ENCODE measurements around the gene FOXI1. TPM values are rescaled to one million over a fixed set of nuclear protein-coding genes. Genes with fewer than 3 reads are reported as not detected.

Gene FOXI1
- total and polyA plus RNA-seq, 11 donors = not detected

- peak in 3 of 4 donors; percentile 56 to 66 (median 62) for ATAC-seq
- peak; percentile 41 to 75 (median 62) for TF ChIP-seq CTCF (IDR thresholded peaks at IDR 0.05)
- no peak for TF ChIP-seq POLR2A (IDR thresholded peaks at IDR 0.05)
- Histone ChIP-seq H3K4me3 (no peak overlapping the region), H3K9me3 (peaks cover 0 to 9% (median 2%) of the 10 kb centered on the region in 12 donors), H3K4me1 (peaks cover 0 to 31% (median 0%) of the 10 kb centered on the region in 12 donors), H3K27me3 (no peaks in the 10 kb centered on the region), H3K27ac (no peak overlapping the region), H3K36me3 (no peaks in the 10 kb centered on the region)
- intact Hi-C loops (cut with DNase I) = loop anchor here (1.0 to 10.0 kb wide), 11 partner anchors 82 to 534 kb away; no protein-coding TSS in a partner anchor
- WGBS, 4 donors = 20 to 35% (median 33%) methylated on average over 12 to 13 of the region's 13 CpGs
- DNase-seq = peak; percentile 62 to 78 (median 70)
Measured at GRCh38 chr5:170100066-170100943, 5.4 kb upstream of the FOXI1 start.

DNA sequence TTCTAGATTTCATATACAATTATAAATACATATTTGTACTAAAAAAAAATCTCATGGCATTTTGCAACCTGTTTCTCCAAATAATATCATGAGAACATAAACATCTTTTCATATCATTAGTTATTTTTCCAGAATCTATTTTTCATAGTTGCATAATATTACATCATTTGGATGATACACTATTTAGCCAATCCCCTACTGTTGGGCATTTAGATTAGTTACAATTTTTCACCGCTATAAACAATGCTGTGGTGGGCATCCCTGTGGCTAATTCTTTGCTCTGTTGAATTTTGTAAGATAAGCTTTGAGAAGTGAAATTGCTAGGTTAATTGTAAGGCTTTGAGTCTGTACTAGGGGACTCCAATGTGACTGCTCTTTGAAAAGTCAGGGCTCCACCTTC, 2.2 kb upstream of the FOXI1 start:
- intact Hi-C loops (cut with DNase I) = loop anchor here in 6 of 10 donors (5.0 to 10.0 kb wide), 6 partner anchors 111 to 531 kb away; no protein-coding TSS in a partner anchor
- H3K4me3 ChIP-seq = no peak overlapping the region
- H3K4me1 ChIP-seq = peaks cover 0 to 4% (median 0%) of the 10 kb centered on the region in 12 donors
- no peak for ATAC-seq
- DNase-seq = no peak
- no peak overlapping the region for H3K27ac ChIP-seq
- peaks cover 0 to 9% (median 2%) of the 10 kb centered on the region in 12 donors for H3K9me3 ChIP-seq
- WGBS, 4 donors = 96 to 100% (median 98%) methylated on average over 1 of the region's 1 CpG
- TF ChIP-seq POLR2A (IDR thresholded peaks at IDR 0.05) (no peak), CTCF (IDR thresholded peaks at IDR 0.05) (no peak)
- H3K27me3 ChIP-seq = no peaks in the 10 kb centered on the region
- no peaks in the 10 kb centered on the region for H3K36me3 ChIP-seq

DNA sequence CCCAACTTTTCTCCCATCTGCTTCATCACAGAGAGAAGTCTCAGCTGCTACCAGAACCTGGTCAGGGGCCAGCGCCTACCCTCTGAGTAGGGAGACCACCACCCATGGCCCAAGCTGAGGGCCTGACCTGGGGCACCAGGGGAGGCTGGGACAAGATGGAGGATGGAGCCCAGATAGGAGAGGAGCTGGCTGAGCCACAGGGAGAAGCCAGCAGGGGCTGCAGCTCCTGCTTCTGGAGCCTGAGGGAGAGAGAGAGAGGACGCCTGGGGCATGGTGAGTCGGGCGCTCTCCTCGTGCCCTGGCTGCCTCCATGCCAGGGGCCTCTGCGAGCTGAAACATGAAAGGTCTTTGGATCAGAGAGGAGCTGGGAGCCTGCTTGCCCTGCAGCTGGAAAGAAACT, 1.4 kb upstream of the FOXI1 start:
- WGBS, 4 donors = 90 to 97% (median 94%) methylated on average over 4 to 6 of the region's 6 CpGs
- ATAC-seq (no peak), DNase-seq (no peak)
- no peaks in the 10 kb centered on the region for H3K36me3 ChIP-seq
- H3K4me3 ChIP-seq = no peak overlapping the region
- peaks cover 0 to 1% (median under 1%) of the 10 kb centered on the region in 12 donors for H3K9me3 ChIP-seq
- TF ChIP-seq CTCF (IDR thresholded peaks at IDR 0.05) (no peak), POLR2A (IDR thresholded peaks at IDR 0.05) (no peak)
- H3K27ac ChIP-seq = no peak overlapping the region
- peaks cover 0 to 4% (median 0%) of the 10 kb centered on the region in 12 donors for H3K4me1 ChIP-seq
- intact Hi-C loops (cut with DNase I) = loop anchor here in 6 of 10 donors (5.0 to 10.0 kb wide), 6 partner anchors 111 to 531 kb away; no protein-coding TSS in a partner anchor
- H3K27me3 ChIP-seq = no peaks in the 10 kb centered on the region

- Histone ChIP-seq H3K27me3 (no peaks in the 10 kb centered on the region), H3K27ac (no peak overlapping the region), H3K36me3 (no peaks in the 10 kb centered on the region), H3K9me3 (no peaks in the 10 kb centered on the region), H3K4me1 (peaks cover 0 to 4% (median 0%) of the 10 kb centered on the region in 12 donors), H3K4me3 (no peak overlapping the region)
- TF ChIP-seq CTCF (IDR thresholded peaks at IDR 0.05) (no peak), POLR2A (IDR thresholded peaks at IDR 0.05) (no peak)
- WGBS, 4 donors = 90 to 93% (median 92%) methylated on average over 26 of the region's 26 CpGs
- DNase-seq = no peak
- intact Hi-C loops (cut with DNase I) = loop anchor here in 6 of 10 donors (5.0 to 10.0 kb wide), 6 partner anchors 110 to 530 kb away; no protein-coding TSS in a partner anchor
- ATAC-seq = no peak
Measured at GRCh38 chr5:170104710-170105109, 987 bp upstream of the FOXI1 start.

All from heart left ventricle (tissue), 16 donors.